A549 (cell line): ENCODE data around the gene IGSF9.

Experiments
- CHD4 ChIP-seq: fragments of 200-600 bp; sonication (generic); IDR thresholded peaks from 2 replicates; pipeline ENCODE4 v1.6.1; 2016; ENCODE audit warnings: antibody characterized with exemption, mild to moderate bottlenecking, borderline replicate concordance
- HOXA7 ChIP-seq: fragments of 250-450 bp; sonication (Bioruptor Pico); IDR thresholded peaks from 2 replicates; pipeline ENCODE4 v1.5.0; 2020; ENCODE audit warnings: mild to moderate bottlenecking, moderate library complexity
- KDM1A ChIP-seq: fragments of 200-600 bp; sonication (generic); IDR thresholded peaks from 2 replicates; pipeline ENCODE4 v1.6.1; 2016; ENCODE audit warnings: low read depth, mild to moderate bottlenecking
- NPAS2 ChIP-seq: fragments of 250-450 bp; sonication (Bioruptor Pico); IDR thresholded peaks from 2 replicates; pipeline ENCODE4 v1.8.0; 2022; ENCODE audit warnings: mild to moderate bottlenecking, moderate library complexity, borderline replicate concordance
- POLR2A ChIP-seq: IDR thresholded peaks from 2 replicates; pipeline ENCODE4 v1.6.1; 2012; ENCODE audit warnings: mild to moderate bottlenecking, low read length
- ZFP36 ChIP-seq: fragments of 450-650 bp; IDR thresholded peaks from 2 replicates; pipeline ENCODE4 v1.6.1; 2014; ENCODE audit warnings: borderline replicate concordance; ENCODE audit not compliant: partially characterized antibody
- TF ChIP-seq, protein P1 (sequence below): IDR thresholded peaks from 2 replicates; pipeline ENCODE4 v1.6.1; 2012
- TF ChIP-seq, protein P2 (sequence below): fragments of >200 bp; sonication (Bioruptor Twin); formaldehyde crosslinking; IDR thresholded peaks from 3 replicates; pipeline ENCODE4 v1.5.1; 2016

DNA sequence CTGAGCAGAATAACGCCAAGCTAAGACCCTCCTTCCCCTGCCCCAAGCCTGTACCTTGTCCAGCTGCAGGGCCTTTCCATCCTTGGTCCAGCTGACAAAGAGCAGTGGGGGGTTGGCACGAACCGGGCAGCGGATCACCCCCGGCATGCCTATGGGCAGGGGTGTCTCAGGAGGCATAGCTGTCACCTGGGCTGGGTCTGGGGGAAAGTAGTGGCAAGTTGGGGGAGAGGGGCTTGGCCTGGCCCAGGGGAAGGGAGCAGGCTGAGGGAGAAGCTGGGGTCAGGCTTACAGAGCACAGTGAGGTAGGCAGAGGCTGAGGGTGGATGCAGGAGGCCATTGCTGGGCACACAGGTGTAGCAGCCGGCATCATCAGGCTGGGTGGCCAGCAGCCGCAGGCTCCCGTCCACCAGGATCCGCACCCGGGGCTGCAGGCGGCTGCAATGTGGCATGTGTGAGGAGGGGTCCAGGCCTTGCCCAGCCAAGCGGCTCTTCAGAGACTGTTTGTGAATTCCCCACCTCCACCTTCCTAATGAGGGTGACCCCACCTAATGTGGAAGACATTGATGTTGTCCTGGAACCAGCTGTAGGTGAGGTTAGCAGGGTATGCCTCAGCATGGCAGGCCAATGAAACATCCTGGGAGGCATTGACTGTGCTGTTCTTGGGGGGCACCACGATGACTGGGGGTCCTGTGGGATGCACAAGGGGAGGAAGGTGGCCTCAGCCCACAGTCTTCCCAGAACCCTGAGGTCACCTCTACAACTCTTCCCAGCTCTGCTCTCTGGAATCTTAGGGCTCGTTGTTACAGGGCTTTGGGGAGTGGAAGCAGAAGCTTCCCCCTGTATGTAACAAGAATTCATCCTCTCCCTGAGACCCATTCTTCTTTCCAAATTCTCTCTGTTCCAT lies 11.0 kb downstream of the IGSF9 start:
- TF ChIP-seq, protein P1, sequence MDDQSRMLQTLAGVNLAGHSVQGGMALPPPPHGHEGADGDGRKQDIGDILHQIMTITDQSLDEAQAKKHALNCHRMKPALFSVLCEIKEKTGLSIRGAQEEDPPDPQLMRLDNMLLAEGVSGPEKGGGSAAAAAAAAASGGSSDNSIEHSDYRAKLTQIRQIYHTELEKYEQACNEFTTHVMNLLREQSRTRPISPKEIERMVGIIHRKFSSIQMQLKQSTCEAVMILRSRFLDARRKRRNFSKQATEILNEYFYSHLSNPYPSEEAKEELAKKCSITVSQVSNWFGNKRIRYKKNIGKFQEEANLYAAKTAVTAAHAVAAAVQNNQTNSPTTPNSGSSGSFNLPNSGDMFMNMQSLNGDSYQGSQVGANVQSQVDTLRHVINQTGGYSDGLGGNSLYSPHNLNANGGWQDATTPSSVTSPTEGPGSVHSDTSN, result no peak
- TF ChIP-seq KDM1A (no peak), HOXA7 (no peak), POLR2A (no peak), ZFP36 (no peak), CHD4 (no peak), NPAS2 (no peak)
- TF ChIP-seq, protein P2, sequence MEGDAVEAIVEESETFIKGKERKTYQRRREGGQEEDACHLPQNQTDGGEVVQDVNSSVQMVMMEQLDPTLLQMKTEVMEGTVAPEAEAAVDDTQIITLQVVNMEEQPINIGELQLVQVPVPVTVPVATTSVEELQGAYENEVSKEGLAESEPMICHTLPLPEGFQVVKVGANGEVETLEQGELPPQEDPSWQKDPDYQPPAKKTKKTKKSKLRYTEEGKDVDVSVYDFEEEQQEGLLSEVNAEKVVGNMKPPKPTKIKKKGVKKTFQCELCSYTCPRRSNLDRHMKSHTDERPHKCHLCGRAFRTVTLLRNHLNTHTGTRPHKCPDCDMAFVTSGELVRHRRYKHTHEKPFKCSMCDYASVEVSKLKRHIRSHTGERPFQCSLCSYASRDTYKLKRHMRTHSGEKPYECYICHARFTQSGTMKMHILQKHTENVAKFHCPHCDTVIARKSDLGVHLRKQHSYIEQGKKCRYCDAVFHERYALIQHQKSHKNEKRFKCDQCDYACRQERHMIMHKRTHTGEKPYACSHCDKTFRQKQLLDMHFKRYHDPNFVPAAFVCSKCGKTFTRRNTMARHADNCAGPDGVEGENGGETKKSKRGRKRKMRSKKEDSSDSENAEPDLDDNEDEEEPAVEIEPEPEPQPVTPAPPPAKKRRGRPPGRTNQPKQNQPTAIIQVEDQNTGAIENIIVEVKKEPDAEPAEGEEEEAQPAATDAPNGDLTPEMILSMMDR, result no peak
